ENCODE measurements around the gene HOXB3.
A peak's percentile ranks its signal among the peaks of the same experiment; 100 is the strongest.
"Not testable (repeated sequence)": the region's sequence is repeated elsewhere in the genome, so short reads cannot be mapped to it uniquely, and the experiment has no call there.

HOXB3 gene

DNA sequence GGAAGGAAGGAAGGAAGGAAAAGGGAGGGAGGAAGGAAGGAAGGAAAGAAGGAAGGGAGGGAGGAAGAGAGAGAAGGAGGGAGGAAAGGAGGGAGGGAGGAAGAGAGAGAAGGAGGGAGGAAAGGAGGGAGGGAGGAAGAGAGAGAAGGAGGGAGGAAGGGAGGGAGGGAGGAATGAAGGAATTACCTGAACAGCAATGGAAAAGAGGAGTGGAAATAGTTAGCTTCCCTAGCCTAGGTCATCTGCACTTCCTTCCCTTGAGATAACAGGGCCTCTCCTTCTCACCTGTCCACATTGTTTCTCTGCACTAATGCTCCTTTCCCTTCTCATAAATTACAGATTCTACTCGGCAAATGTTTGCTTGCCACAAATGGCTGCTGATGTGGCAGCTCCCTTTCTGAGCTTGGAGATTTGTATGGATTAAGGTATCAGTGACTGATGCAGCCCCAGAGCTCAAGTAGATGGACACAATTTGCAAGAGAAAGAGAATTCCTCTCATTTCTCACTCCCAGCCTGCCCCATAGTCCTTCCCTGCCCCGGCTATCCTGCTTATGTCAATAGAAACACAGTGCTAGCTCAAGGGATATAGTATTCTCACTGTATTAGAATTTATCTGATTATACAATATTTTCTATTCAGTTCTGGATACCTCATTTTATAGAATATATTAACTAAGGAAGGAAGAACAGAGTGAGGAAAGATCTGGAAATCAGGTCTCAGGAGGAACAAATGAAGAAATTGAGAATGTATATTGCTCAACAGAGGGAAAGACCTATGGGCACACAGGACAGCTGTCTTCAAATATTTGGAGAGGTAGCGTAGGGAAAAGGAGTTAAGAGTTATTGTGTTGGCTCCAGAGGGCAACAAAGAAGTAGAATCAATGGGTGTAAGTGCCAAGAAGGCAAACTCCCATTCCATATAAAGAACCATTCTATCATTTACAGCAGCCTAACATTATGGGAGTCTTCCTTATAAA is 73.8 kb downstream of the HOXB3 start:
- DNase-seq = no peak

DNA sequence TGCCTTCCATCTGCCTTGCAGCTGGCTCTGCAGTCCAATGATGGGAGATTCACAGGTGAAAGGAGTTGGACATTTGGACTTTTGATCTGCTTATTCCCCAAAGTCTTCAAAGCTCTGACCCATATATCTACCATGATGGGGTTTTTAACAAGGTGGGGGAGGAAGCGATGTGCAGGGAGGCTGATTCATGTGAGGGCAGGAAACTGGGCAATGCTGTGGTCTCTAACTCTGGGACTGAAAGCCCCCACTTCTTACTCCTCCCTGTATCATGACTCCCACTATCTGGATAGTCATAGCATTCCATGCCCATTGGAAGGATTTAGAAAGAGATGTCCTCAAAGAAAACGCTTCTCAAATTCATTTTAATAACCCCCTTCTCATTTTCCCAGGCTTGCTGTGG is 75.6 kb downstream of the HOXB3 start:
- DNase-seq = no peak

DNA sequence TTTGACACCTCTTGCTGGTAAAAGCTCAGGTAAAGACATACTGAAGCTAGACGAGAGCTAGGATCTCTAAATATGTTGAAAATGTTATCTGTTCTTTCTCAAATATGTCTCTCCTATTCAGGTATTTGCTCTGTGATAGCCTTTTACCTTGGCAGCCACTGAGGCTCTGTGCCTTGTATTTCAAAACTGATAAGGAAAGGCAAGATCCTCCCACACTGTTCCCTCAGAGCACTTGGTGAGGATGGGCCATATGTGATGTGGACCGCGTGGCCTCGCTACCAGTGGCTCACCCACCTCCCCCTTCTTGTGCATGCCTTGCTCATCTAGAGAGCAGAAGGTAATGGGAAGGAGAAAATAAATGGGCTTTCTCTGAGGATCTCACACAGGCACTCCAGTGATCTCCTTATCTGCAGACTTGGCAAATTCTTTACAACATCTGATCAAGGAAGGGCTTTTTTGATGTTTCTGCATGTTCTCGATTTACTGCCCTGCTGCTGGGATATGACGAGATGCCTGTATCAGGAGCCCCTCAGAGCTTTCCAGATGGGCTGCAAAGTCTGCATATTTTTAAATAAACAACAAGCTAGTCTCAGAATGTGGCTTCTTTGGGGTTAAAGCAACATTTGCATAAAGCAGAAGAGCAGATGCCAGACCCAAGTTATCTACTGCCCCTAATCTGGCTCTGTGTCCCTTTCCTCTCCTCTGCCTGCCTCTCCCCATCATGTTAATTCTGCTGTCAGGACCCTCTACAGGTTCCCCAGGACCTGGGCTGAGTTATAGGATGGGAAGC is 76.2 kb downstream of the HOXB3 start:
- DNase-seq = no peak

DNA sequence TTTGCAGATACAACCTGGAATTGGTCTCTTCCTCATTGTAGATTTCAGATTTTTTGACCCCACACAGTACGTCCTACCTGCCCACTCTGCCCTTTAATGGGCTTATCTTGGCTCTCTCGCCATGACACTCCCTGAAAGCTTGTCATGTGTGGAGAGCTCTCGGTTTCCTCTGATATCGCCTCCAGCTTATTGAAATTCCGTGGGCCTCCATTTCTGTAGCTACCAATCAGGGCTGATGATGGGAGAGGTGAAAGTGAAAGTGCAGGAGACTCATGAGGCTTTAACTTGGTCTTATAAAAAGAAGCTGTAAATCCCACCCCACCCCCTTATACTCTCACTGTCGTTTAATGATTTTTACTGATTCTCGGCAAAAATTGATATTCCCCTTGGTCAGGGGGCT is 76.9 kb downstream of the HOXB3 start:
- DNase-seq = no peak

DNA sequence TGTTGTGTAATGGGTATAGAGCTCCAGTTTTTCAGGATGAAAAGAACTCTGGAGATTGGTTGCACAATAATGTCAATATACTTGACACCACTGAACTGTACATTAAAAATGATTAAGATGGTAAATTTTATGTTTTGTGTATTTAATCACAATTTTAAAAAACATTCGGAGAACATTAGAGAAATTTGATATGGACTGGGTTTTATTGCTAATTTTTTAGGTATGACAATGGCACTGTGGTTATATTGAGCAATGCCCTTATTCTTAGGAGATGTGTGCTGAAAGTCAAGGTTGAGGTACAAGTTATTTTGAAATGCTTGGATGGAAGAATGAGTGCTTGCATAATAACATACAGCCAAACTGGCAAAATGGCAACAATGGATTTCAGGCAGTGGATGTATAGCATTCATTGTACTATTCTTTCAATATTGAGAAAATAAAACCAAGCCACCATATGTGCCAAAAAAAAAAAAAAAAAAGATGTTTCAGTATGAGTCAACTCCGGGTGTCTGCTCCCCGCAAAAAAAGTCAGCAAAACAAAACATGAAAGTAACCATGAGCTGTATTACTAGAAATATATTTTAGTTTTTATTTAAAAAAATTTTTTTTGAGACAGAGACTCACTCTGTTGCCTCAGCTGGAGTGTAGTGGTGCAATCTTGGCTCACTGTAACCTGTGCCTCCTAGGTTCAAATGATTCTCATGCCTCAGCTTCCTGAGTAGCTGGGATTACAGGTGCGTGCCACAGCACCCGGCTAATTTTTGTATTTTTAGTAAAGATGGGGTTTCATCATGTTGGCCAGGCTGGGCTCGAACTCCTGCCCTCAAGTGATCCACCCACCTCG is 79.1 kb downstream of the HOXB3 start:
- DNase-seq = no peak

DNA sequence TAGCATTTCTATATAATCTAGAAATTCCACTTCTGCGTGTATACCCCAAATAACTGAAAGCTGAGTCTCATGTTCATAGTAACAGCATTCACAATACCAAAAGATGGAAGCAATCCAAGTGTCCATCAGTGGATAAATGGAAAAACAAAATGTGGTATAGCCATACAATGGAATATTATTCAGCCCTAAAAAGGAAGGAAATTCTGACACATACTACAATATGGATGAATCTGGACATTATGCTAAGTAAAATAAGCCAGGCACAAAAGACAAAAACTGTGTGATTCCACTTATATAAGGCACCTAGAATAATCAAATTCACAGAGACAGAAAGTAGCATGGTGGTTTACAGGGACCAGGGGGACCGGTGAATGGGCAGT is 79.7 kb downstream of the HOXB3 start:
- no peak for DNase-seq

DNA sequence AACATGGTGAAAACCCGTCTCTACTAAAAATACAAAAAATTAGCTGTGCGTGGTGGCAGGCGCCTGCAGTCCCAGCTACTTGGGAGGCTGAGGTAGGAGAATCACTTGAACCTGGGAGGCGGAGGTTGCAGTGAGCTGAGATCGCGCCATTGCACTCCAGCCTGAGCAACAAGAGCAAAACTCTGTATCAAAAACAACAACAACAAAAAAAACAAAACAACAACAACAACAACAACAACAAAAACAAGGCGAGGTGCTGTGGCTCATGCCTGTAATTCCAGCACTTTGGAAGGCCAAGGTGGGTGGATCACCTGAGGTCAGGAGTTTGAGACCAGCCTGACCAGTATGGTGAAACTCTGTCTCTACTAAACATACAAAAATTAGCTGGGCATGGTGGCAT is 80.3 kb downstream of the HOXB3 start:
- not testable (repeated sequence) for DNase-seq

DNA sequence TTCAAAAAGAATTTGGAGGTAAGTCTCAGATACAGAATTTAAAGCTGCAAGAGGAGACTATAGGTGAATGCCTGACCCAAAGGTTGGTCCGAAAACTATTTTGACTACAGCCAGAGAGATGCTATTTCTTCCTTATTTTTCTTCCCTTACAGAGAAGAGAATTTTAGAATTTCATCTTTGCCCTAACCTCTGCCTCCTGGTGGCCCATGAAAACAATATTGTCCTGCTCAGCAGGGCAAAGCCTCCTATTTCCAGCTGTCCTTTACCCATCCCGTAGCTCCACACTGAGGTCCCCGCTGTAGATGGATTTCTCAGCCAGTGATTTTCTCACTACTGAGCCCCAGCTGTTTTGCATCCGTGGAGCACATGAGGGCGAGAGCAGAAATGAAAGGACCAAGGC is 83.8 kb downstream of the HOXB3 start:
- DNase-seq = no peak

DNA sequence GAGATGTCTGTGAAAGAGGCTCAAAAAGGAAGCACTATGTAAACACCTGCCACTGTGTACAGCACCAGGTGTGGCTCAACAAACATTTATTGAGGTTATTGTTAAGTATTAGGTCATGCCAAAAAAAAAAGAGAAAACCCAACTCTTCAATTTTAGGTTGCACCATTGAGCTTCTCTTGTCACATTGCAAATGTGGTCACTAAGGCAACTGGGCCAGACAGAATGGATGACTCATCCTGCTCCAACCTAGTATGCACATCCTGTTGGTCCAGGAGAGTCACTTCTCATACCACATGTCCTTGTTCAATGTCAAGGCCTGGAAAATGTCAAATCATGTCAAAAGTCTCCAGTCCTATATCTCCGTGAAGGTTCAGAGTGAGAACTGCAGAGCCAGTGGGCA is 84.3 kb downstream of the HOXB3 start:
- DNase-seq = peak; percentile 75

DNA sequence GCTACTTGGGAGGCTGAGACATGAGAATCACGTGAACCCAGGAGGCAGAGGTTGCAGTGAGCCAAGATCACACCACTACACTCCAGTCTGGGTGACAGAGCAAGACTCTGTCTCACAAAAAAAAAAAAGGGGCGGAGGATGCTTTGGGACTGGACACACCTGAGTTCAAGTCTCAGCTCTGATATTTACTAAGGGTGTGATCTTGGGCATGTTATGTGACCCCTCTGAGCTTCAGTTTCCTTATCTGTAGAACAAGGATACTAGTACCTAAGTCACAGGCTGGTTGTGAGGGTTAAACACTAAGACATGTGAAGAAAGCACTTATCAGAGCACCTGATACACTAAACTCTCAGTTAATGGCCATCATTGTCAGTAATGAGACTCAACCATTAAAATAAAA is 85.1 kb downstream of the HOXB3 start:
- no peak for DNase-seq

DNA sequence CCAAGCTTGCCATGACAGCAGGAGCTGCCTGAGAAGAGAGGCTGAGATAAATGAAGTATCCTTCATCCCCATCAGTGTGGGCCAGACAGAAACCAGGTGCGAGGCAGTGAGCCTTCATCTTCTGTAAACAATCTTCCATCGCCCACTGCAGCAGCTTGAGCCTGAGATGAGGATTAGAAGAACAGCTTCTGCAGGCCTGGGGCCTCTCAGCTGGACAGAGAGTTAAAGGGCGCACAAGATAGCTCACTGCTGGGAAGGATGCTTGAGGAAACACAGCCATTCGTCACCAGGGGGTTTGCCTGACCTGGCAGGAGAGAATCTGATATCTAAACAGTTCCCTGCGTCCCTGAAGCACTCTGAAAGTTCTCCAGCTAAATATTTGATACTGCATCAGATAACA is 86.3 kb downstream of the HOXB3 start:
- no peak for DNase-seq

DNA sequence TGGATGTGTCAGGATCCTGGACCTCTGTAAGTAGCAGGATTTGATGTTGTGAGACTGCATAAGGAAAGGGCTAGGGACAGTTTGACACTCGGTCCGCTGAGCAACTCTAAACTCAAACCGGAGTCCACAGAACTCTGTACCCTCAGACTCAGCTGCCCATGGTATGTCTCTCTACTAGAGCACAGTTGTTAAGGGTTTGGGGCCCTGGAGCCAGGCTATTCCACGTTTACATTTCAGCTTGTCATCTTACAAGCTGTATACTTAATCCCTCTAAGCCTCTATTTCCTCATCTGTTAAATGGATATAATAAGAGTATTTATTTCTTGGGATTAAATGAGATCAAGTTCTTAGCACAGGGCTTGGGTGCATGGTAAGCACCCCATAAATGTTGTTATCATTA is 87.1 kb downstream of the HOXB3 start:
- no peak for DNase-seq

DNA sequence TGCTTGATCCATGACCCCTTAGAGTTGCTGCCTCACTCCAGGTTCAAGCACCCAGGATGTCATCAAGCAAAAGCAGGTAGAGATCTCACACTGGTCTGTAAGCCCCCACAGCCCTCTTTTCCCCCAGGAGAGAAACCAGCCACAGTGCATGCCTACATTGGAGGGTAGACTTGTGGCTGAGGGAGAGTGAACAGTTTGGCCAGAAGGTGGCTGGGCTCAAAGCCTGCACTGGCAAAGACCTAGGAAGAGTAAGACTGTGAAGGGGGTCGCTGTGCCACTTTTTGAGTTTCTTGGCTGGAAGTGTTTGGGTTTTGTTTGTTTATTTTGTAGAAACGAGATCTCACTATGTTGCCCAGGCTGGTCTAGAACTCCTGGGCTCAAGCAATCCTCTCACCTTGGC is 87.7 kb downstream of the HOXB3 start:
- no peak for DNase-seq

DNA sequence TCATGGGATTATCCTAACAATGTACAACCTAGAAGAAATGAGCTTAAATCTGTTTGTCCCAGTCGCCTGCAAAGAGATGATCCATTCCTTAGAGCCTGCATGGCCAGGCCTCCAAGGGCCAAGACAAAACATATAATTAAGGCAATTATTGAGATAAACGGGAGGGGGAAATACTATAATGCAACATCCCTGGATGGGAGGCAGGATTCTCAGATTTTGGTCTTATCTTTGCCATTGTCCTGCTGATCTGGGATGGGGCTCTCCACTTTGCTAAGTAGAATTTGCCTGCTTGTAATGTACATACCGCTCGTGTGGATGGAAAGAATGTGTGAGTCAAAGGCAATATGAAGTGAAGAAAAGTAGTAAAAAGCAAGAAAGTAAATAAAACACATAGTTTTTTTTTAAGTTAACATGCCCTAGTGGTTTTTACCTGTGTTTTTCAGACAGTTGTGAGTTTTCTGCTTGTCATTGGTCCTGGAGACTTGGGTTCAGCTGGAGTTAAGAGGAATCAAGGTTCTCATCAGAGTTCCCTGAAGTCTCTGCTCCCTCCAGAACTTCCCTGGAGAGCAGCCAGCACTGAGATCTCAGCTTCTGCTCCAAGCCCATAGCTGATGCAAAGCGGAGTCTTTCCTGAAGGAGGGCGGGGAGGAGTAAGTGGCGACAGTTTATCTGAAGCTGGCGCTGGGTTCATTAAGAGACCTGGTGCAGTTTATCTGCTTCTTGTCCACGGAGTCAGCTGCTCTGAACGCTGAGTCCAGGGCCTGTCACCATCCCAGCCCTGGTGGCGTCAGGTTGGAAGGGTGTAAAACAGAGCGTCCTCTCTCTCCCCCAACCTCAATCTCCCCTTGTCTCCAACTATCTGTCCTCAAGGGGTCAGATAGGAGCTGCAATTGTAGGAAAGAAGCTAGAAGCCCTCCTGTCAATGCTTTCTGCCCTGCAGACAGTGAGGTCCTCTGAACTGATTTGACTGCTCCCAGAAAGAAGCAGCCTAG is 89.3 kb downstream of the HOXB3 start:
- DNase-seq = peak; percentile 42

DNA sequence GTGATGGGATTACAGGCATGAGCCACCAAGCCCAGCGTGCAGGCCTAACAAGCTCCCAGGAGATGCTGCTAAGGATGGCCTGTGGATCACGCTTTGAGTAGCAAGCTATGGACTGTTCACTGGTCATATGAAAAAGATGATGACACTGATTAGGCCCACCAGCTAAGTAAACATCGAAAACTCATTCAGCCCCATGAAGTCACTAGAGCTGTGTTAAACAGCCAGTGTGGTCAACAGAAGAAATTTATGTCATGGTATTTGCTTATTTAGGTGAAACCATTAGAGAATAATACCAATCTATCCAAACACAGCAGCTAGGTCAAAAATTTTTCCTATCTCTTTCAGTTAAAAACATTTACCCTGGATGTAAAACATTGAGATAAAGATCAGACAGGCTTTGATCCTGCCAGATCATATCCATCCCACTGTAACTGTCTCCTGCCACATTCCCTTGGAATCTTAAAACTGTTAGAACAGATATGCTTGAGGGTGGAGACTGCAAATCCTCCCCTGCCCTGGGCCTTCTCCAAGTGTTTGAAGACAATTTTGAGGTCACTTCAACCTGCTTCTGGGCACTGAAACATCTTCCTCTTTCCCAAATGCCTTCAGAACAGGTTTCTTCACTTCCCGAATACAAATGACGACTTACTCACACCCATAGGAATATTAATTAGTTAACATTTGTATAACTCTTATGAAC is 90.2 kb downstream of the HOXB3 start:
- no peak for DNase-seq

DNA sequence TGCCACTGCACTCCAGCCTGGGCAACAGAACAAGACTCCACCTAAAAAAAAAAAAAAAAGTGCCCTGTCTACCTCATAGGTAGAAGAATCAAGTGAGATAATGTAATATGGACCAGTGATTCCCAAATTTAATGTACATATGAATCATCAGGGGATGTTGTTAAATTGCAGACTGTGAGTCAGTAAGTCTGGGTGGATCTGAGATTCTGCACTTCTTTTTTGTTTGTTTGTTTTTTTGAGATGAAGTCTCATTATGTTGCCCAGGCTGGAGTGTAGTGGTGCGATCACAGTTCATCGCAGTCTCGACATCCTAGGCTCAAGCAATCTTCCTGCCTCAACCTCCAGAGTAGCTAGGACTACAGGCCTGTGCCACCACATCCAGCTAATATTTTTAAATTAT is 90.8 kb downstream of the HOXB3 start:
- DNase-seq = no peak
